Thoracic aorta (tissue), 2 donors: Measurements from ENCODE around the gene PYDC2. TPM values are rescaled to one million over a fixed set of nuclear protein-coding genes. Genes with fewer than 3 reads are reported as not detected.

Source experiments
- ATAC-seq: fragments of 150-250 bp; one replicate; pipeline ENCODE4 v1.8.0; 2017; ENCODE audit warnings: low read depth; ENCODE audit not compliant: insufficient number of reproducible peaks, low FRiP score
- DNase-seq: peaks from one replicate; pipeline ENCODE4 v3.0.0-alpha.2; 2020; ENCODE audit warnings: low spot score
- H3K27ac ChIP-seq, 2 donors: fragments of 200-600 bp; sonication (generic); 1 replicate in 1 of 2; 2 replicates in 1 of 2; pipeline ENCODE4 v1.5.1; 2016; ENCODE audit warnings: mild to moderate bottlenecking in 2 of 2, moderate library complexity in 2 of 2
- H3K27me3 ChIP-seq: fragments of 200-600 bp; sonication (generic); replicated peaks from 2 replicates; pipeline ENCODE4 v1.6.0; 2016; ENCODE audit warnings: mild to moderate bottlenecking; ENCODE audit not compliant: insufficient read depth
- H3K36me3 ChIP-seq: fragments of 200-600 bp; sonication (generic); one replicate; pipeline ENCODE4 v1.5.1; 2016
- H3K4me1 ChIP-seq, 2 donors: fragments of 200-600 bp; sonication (generic); 1 replicate in 1 of 2; 2 replicates in 1 of 2; pipeline versions ENCODE4 v1.5.1 to v1.6.0; 2016; ENCODE audit warnings: low read depth in 2 of 2, mild to moderate bottlenecking in 1 of 2; ENCODE audit not compliant: control insufficient read depth in 1 of 2
- H3K4me3 ChIP-seq: fragments of 200-600 bp; sonication (generic); 2 replicates; pipeline ENCODE4 v1.5.1; 2016; ENCODE audit warnings: mild to moderate bottlenecking
- H3K9me3 ChIP-seq: fragments of 200-600 bp; sonication (generic); 2 replicates; pipeline ENCODE4 v1.5.1; 2016
- CTCF ChIP-seq: fragments of 200-600 bp; sonication (generic); IDR thresholded peaks from one replicate; pipeline ENCODE4 v1.5.1; 2019; ENCODE audit warnings: antibody characterized with exemption
- total RNA-seq, 2 donors: library from RNA; depleted of rRNA; stranded (reverse); fragments of >200 nt; gene quantifications; one replicate each; pipeline versions ENCODE4 v1.1.0 to v1.2.3, GENCODE V29; 2016

The PYDC2 gene
- total RNA-seq, 2 donors from 2014 or later, result not detected

- no peaks in the 10 kb centered on the region for H3K9me3 ChIP-seq
- no peak for DNase-seq
- no peaks in the 10 kb centered on the region for H3K4me1 ChIP-seq
- TF ChIP-seq CTCF, result no peak
- no peak overlapping the region for H3K4me3 ChIP-seq
- no peaks in the 10 kb centered on the region for H3K27me3 ChIP-seq
- no peak for ATAC-seq
- no peak overlapping the region for H3K27ac ChIP-seq
- H3K36me3 ChIP-seq, result no peaks in the 10 kb centered on the region
Measured at GRCh38 chr3:191449256-191449655, 11.7 kb upstream of the PYDC2 start.

GRCh38 chr3:191455257-191455952 is 5.6 kb upstream of the PYDC2 start:
- no peak overlapping the region for H3K4me3 ChIP-seq
- H3K36me3 ChIP-seq, result no peaks in the 10 kb centered on the region
- H3K9me3 ChIP-seq, result no peaks in the 10 kb centered on the region
- H3K4me1 ChIP-seq, result no peaks in the 10 kb centered on the region
- no peak overlapping the region for H3K27ac ChIP-seq
- no peak for TF ChIP-seq CTCF
- ATAC-seq (no peak), DNase-seq (no peak)
- no peaks in the 10 kb centered on the region for H3K27me3 ChIP-seq

GRCh38 chr3:191460360-191460759 is 603 bp upstream of the PYDC2 start:
- Histone ChIP-seq H3K27me3 (no peaks in the 10 kb centered on the region), H3K4me3 (no peak overlapping the region), H3K27ac (no peak overlapping the region), H3K36me3 (no peaks in the 10 kb centered on the region), H3K9me3 (no peaks in the 10 kb centered on the region), H3K4me1 (no peaks in the 10 kb centered on the region)
- TF ChIP-seq CTCF, result no peak
- no peak for ATAC-seq
- no peak for DNase-seq

- Histone ChIP-seq H3K27me3 (no peaks in the 10 kb centered on the region), H3K4me1 (no peaks in the 10 kb centered on the region), H3K9me3 (no peaks in the 10 kb centered on the region), H3K4me3 (no peak overlapping the region), H3K36me3 (no peaks in the 10 kb centered on the region), H3K27ac (no peak overlapping the region)
- DNase-seq, result no peak
- no peak for ATAC-seq
- TF ChIP-seq CTCF, result no peak
Measured at GRCh38 chr3:191470080-191470479, 9.1 kb downstream of the PYDC2 start.

GRCh38 chr3:191470545-191470944 is 9.6 kb downstream of the PYDC2 start:
- H3K27me3 ChIP-seq, result no peaks in the 10 kb centered on the region
- no peaks in the 10 kb centered on the region for H3K9me3 ChIP-seq
- no peaks in the 10 kb centered on the region for H3K36me3 ChIP-seq
- H3K27ac ChIP-seq, result no peak overlapping the region
- no peak for TF ChIP-seq CTCF
- no peaks in the 10 kb centered on the region for H3K4me1 ChIP-seq
- H3K4me3 ChIP-seq, result no peak overlapping the region
- DNase-seq (no peak), ATAC-seq (no peak)
